Liver (tissue), 9 donors: ENCODE results near the gene VWCE. TPM values are rescaled to one million over a fixed set of nuclear protein-coding genes. Genes with fewer than 3 reads are reported as not detected.

Source experiments
- DNase-seq: peaks from one replicate; pipeline ENCODE4 v3.0.0-alpha.2; 2017; ENCODE audit warnings: low spot score
- H3K27ac ChIP-seq, 2 donors: one replicate each; pipeline ENCODE4 v1.7.0; 2013; ENCODE audit warnings: inconsistent platforms in 2 of 2, low read length in 2 of 2, control low read depth in 1 of 2, low read depth in 1 of 2, mild to moderate bottlenecking in 1 of 2
- H3K27me3 ChIP-seq, 4 donors: one replicate each; pipeline versions ENCODE4 v1.6.1 to v1.7.0; 2013; ENCODE audit warnings: low read length in 3 of 4, inconsistent platforms in 1 of 4, mild to moderate bottlenecking in 1 of 4, moderate library complexity in 1 of 4; ENCODE audit not compliant: control insufficient read depth in 4 of 4, insufficient read depth in 4 of 4
- H3K36me3 ChIP-seq, 4 donors: one replicate each; pipeline versions ENCODE4 v1.6.1 to v1.7.0; 2013; ENCODE audit warnings: low read length in 3 of 4, mild to moderate bottlenecking in 3 of 4, low read depth in 1 of 4, moderate library complexity in 1 of 4; ENCODE audit not compliant: control insufficient read depth in 4 of 4, insufficient read depth in 3 of 4
- H3K4me1 ChIP-seq, 4 donors: one replicate each; pipeline versions ENCODE4 v1.6.1 to v1.7.0; 2013; ENCODE audit warnings: low read length in 3 of 4, mild to moderate bottlenecking in 3 of 4, moderate library complexity in 1 of 4; ENCODE audit not compliant: control insufficient read depth in 4 of 4, insufficient read depth in 4 of 4
- H3K4me3 ChIP-seq, 3 donors: one replicate each; pipeline versions ENCODE4 v1.6.1 to v1.7.0; 2013; ENCODE audit warnings: low read length in 3 of 3, control low read depth in 1 of 3, low read depth in 1 of 3, mild to moderate bottlenecking in 1 of 3
- H3K9ac ChIP-seq, 2 donors: one replicate each; pipeline ENCODE4 v1.7.0; 2013; ENCODE audit warnings: low read length in 2 of 2, mild to moderate bottlenecking in 2 of 2, moderate library complexity in 2 of 2, control low read depth in 1 of 2, low read depth in 1 of 2
- H3K9me3 ChIP-seq, 4 donors: one replicate each; pipeline versions ENCODE4 v1.6.1 to v1.7.0; 2013; ENCODE audit warnings: low read length in 3 of 4; ENCODE audit not compliant: control insufficient read depth in 4 of 4
- ATF3 ChIP-seq: IDR thresholded peaks from 2 replicates; pipeline ENCODE4 v1.6.1; 2016; ENCODE audit warnings: antibody characterized with exemption
- EGR1 ChIP-seq, 2 donors: IDR thresholded peaks; 2 replicates each; pipeline ENCODE4 v1.6.1; 2016 to 2018; ENCODE audit warnings: antibody characterized with exemption in 2 of 2, low read depth in 2 of 2
- FOXA1 ChIP-seq: IDR thresholded peaks from 2 replicates; pipeline ENCODE4 v1.6.1; 2016; ENCODE audit warnings: antibody characterized with exemption
- FOXA2 ChIP-seq: IDR thresholded peaks from 2 replicates; pipeline ENCODE4 v1.6.1; 2016; ENCODE audit warnings: antibody characterized with exemption
- GABPA ChIP-seq, 2 donors: IDR thresholded peaks in 1 of 2; conservative IDR thresholded peaks in 1 of 2; 2 replicates each; pipeline ENCODE4 v1.6.1; 2016; ENCODE audit warnings: antibody characterized with exemption in 2 of 2, mild to moderate bottlenecking in 1 of 2, moderate library complexity in 1 of 2
- HNF4A ChIP-seq, 2 donors: conservative IDR thresholded peaks; 2 replicates each; pipeline ENCODE4 v1.6.1; 2016; ENCODE audit warnings: antibody characterized with exemption in 2 of 2, mild to moderate bottlenecking in 2 of 2
- HNF4G ChIP-seq: IDR thresholded peaks from 2 replicates; pipeline ENCODE4 v1.6.1; 2016; ENCODE audit warnings: antibody characterized with exemption
- JUND ChIP-seq, 2 donors: IDR thresholded peaks; 2 replicates each; pipeline ENCODE4 v1.6.1; 2016; ENCODE audit warnings: antibody characterized with exemption in 2 of 2
- MAX ChIP-seq: IDR thresholded peaks from 2 replicates; pipeline ENCODE4 v1.6.1; 2016; ENCODE audit warnings: antibody characterized with exemption
- NR2F2 ChIP-seq: IDR thresholded peaks from 2 replicates; pipeline ENCODE4 v1.6.1; 2016; ENCODE audit warnings: antibody characterized with exemption
- RAD21 ChIP-seq, 2 donors: IDR thresholded peaks; 2 replicates each; pipeline ENCODE4 v1.6.1; 2016; ENCODE audit warnings: antibody characterized with exemption in 2 of 2, mild to moderate bottlenecking in 2 of 2
- RXRA ChIP-seq, 2 donors: IDR thresholded peaks; 2 replicates each; pipeline ENCODE4 v1.6.1; 2017 to 2018; ENCODE audit warnings: antibody characterized with exemption in 2 of 2, mild to moderate bottlenecking in 1 of 2
- SP1 ChIP-seq: IDR thresholded peaks from 2 replicates; pipeline ENCODE4 v1.6.1; 2018; ENCODE audit warnings: antibody characterized with exemption, mild to moderate bottlenecking
- TAF1 ChIP-seq: conservative IDR thresholded peaks from 2 replicates; pipeline ENCODE4 v1.6.1; 2016; ENCODE audit warnings: antibody characterized with exemption, mild to moderate bottlenecking
- YY1 ChIP-seq: IDR thresholded peaks from 2 replicates; pipeline ENCODE4 v1.6.1; 2016; ENCODE audit warnings: antibody characterized with exemption, mild to moderate bottlenecking
- WGBS: extraction: QIAGEN DNeasy Blood & Tissue Kit; methylation state at CpG from one replicate; pipeline ENCODE4 v1.1.7; 2013; 5-methylcytosine and 5-hydroxymethylcytosine counted together
- polyA plus RNA-seq, 2 donors: library from polyadenylated mRNA; stranded (reverse) in 1 of 2; unstranded in 1 of 2; fragments of 200-250 nt in 1 of 2; fragments of >200 nt in 1 of 2; fragmentation: Nextera tagmentation in 1 of 2; extraction: Ambion mirVana in 1 of 2; gene quantifications; one replicate each; pipeline versions ENCODE4 v1.2.1 to v1.2.3, GENCODE V29; 2013 to 2015
- total RNA-seq, 2 donors: library from RNA; depleted of rRNA; stranded (reverse); fragments of >200 nt; gene quantifications; one replicate each; pipeline ENCODE4 v1.2.3, GENCODE V29; 2014
- TF ChIP-seq, protein P1 (sequence below): IDR thresholded peaks from 2 replicates; pipeline ENCODE4 v1.6.1; 2016; ENCODE audit warnings: antibody characterized with exemption, mild to moderate bottlenecking
- TF ChIP-seq, protein P2 (sequence below): fragments of 150-350 bp; IDR thresholded peaks from 2 replicates; pipeline ENCODE4 v1.5.1; 2017; ENCODE audit warnings: improper control_type of control experiment, low read depth, low read length; ENCODE audit not compliant: missing input control
- TF ChIP-seq, protein P3 (sequence below): IDR thresholded peaks from 2 replicates; pipeline ENCODE4 v1.6.1; 2016; ENCODE audit warnings: antibody characterized with exemption
- donor health status: healthy.
- donor health status: healthy.
- donor health status: healthy.
- donor health status: healthy.
- donor health status: healthy.

VWCE gene
- total and polyA plus RNA-seq, 4 donors, result 1.9 to 6.0 (median 2.7) TPM

DNA sequence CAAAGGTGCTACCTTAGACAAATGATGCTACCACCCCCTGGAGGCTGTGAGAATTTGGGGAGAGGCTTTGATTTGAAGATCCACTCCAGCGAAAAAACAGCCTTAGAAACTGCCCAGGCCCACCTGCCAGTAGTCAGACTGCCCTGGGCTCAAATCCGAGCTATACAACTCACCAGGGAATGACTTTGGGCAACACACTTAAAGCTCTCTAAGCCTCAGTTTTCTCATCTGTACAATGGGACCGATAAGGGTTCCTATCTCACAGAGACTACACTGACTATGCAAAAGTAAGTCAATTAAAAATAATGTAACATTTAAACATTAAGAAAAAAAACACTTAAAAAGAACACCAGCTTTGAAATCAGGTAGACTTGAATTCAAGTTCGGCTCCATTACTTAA is 19.9 kb downstream of the VWCE start (continued):
- TF ChIP-seq, protein P1, sequence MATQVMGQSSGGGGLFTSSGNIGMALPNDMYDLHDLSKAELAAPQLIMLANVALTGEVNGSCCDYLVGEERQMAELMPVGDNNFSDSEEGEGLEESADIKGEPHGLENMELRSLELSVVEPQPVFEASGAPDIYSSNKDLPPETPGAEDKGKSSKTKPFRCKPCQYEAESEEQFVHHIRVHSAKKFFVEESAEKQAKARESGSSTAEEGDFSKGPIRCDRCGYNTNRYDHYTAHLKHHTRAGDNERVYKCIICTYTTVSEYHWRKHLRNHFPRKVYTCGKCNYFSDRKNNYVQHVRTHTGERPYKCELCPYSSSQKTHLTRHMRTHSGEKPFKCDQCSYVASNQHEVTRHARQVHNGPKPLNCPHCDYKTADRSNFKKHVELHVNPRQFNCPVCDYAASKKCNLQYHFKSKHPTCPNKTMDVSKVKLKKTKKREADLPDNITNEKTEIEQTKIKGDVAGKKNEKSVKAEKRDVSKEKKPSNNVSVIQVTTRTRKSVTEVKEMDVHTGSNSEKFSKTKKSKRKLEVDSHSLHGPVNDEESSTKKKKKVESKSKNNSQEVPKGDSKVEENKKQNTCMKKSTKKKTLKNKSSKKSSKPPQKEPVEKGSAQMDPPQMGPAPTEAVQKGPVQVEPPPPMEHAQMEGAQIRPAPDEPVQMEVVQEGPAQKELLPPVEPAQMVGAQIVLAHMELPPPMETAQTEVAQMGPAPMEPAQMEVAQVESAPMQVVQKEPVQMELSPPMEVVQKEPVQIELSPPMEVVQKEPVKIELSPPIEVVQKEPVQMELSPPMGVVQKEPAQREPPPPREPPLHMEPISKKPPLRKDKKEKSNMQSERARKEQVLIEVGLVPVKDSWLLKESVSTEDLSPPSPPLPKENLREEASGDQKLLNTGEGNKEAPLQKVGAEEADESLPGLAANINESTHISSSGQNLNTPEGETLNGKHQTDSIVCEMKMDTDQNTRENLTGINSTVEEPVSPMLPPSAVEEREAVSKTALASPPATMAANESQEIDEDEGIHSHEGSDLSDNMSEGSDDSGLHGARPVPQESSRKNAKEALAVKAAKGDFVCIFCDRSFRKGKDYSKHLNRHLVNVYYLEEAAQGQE, result no peak
- TF ChIP-seq FOXA1 (no peak), HNF4A (conservative IDR thresholded peaks at IDR 0.05) (no peak), FOXA2 (no peak)

DNA sequence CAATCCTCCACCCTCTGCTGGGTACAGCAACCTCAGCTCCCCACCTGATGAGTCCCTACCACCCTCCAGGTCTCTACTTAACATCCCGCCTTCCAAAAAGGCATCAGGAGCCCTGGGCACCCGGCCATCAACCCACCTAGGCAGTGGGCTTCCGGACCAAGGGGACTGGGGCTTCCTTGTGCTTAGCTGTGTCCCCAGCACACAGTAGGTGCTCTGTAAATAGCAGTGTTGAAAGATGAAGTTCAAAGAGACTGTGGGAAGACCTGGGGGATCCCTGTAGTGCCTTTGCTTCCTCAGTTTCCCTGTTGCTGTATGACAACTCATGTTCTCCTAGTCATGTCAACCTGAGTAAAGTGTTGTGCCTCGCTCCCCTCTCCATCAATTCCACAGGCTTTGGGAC is 21.0 kb downstream of the VWCE start:
- no peaks in the 10 kb centered on the region for H3K27me3 ChIP-seq
- H3K4me1 ChIP-seq, result no peaks in the 10 kb centered on the region
- no peak overlapping the region for H3K27ac ChIP-seq
- no peaks in the 10 kb centered on the region for H3K36me3 ChIP-seq
- H3K4me3 ChIP-seq, result no peak overlapping the region
- TF ChIP-seq, protein P2, sequence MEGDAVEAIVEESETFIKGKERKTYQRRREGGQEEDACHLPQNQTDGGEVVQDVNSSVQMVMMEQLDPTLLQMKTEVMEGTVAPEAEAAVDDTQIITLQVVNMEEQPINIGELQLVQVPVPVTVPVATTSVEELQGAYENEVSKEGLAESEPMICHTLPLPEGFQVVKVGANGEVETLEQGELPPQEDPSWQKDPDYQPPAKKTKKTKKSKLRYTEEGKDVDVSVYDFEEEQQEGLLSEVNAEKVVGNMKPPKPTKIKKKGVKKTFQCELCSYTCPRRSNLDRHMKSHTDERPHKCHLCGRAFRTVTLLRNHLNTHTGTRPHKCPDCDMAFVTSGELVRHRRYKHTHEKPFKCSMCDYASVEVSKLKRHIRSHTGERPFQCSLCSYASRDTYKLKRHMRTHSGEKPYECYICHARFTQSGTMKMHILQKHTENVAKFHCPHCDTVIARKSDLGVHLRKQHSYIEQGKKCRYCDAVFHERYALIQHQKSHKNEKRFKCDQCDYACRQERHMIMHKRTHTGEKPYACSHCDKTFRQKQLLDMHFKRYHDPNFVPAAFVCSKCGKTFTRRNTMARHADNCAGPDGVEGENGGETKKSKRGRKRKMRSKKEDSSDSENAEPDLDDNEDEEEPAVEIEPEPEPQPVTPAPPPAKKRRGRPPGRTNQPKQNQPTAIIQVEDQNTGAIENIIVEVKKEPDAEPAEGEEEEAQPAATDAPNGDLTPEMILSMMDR, result no peak
- TF ChIP-seq EGR1 (IDR thresholded peaks at IDR 0.05; ENCODE audit: low read depth in 2 of 2) (no peak), MAX (no peak), RXRA (IDR thresholded peaks at IDR 0.05) (no peak), GABPA (IDR thresholded peaks at IDR 0.05 in 1 of 2, conservative IDR thresholded peaks at IDR 0.05 in 1 of 2) (no peak), SP1 (no peak), FOXA1 (no peak), RAD21 (IDR thresholded peaks at IDR 0.05) (no peak), HNF4G (no peak), YY1 (no peak), HNF4A (conservative IDR thresholded peaks at IDR 0.05) (no peak), TAF1 (no peak), ATF3 (no peak), JUND (IDR thresholded peaks at IDR 0.05) (no peak), FOXA2 (no peak), NR2F2 (no peak)
- TF ChIP-seq, protein P1, result no peak
- TF ChIP-seq, protein P3, sequence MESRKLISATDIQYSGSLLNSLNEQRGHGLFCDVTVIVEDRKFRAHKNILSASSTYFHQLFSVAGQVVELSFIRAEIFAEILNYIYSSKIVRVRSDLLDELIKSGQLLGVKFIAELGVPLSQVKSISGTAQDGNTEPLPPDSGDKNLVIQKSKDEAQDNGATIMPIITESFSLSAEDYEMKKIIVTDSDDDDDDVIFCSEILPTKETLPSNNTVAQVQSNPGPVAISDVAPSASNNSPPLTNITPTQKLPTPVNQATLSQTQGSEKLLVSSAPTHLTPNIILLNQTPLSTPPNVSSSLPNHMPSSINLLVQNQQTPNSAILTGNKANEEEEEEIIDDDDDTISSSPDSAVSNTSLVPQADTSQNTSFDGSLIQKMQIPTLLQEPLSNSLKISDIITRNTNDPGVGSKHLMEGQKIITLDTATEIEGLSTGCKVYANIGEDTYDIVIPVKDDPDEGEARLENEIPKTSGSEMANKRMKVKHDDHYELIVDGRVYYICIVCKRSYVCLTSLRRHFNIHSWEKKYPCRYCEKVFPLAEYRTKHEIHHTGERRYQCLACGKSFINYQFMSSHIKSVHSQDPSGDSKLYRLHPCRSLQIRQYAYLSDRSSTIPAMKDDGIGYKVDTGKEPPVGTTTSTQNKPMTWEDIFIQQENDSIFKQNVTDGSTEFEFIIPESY, result no peak
- no peak for DNase-seq
- no peak overlapping the region for H3K9ac ChIP-seq
- no peaks in the 10 kb centered on the region for H3K9me3 ChIP-seq
- WGBS, result 98% methylated on average over 4 of the region's 4 CpGs
